Measurements from ENCODE around the gene GLIPR2.

- TF ChIP-seq CTCF (IDR thresholded peaks at IDR 0.05; ENCODE audit: poor library complexity, severe bottlenecking) (no peak), EZH2 (IDR thresholded peaks at IDR 0.05; ENCODE audit: borderline replicate concordance, insufficient read depth, low read length, poor library complexity, severe bottlenecking) (no peak), REST (IDR thresholded peaks at IDR 0.05; ENCODE audit: borderline replicate concordance) (no peak), EP300 (conservative IDR thresholded peaks at IDR 0.05; ENCODE audit: poor library complexity, severe bottlenecking) (no peak), POLR2AphosphoS5 (IDR thresholded peaks at IDR 0.05) (no peak), RAD21 (conservative IDR thresholded peaks at IDR 0.05) (no peak), TAF1 (IDR thresholded peaks at IDR 0.05; ENCODE audit: low read depth) (no peak), SMC3 (conservative IDR thresholded peaks at IDR 0.05; ENCODE audit: poor library complexity) (no peak), MXI1 (conservative IDR thresholded peaks at IDR 0.05; ENCODE audit: poor library complexity, severe bottlenecking) (no peak)
Observed at GRCh38 chr9:36151316-36152210, 15.0 kb downstream of the GLIPR2 start.

Measured in neural cell (in vitro differentiated cells).